K562 (cell line): ENCODE measurements around the gene HDHD3. TPM values are rescaled to one million over a fixed set of nuclear protein-coding genes. Genes with fewer than 3 reads are reported as not detected.

ENCODE experiments used
- CBX2 ChIP-seq: fragments of 200-600 bp; sonication (generic); IDR thresholded peaks from one replicate; pipeline ENCODE4 v1.6.1; 2012; ENCODE audit warnings: mild to moderate bottlenecking, low read length, inconsistent platforms; ENCODE audit not compliant: insufficient read depth, poor library complexity, severe bottlenecking
- CREB3L1 ChIP-seq: fragments of 450-650 bp; IDR thresholded peaks from 2 replicates; pipeline ENCODE4 v1.6.1; 2014; ENCODE audit warnings: low read depth, mild to moderate bottlenecking, moderate library complexity, borderline replicate concordance
- HNRNPUL1 ChIP-seq: fragments of 200-400 bp; formaldehyde crosslinking; IDR thresholded peaks from 2 replicates; pipeline ENCODE4 v1.6.1; 2017; ENCODE audit warnings: low read length
- ILK ChIP-seq: fragments of 450-650 bp; IDR thresholded peaks from 2 replicates; pipeline ENCODE4 v1.6.1; 2016; ENCODE audit warnings: missing genetic modification characterization, low read depth, mild to moderate bottlenecking, missing compliant biosample characterization, moderate library complexity, borderline replicate concordance
- KDM1A ChIP-seq, 2 experiments: fragments of 450-650 bp; IDR thresholded peaks; 2 replicates each; pipeline ENCODE4 v1.6.1; 2016; ENCODE audit warnings: mild to moderate bottlenecking in 2 of 2
- PHB2 ChIP-seq: fragments of 450-650 bp; IDR thresholded peaks from 2 replicates; pipeline ENCODE4 v1.6.1; 2017; ENCODE audit warnings: low read depth
- POLR2AphosphoS5 ChIP-seq: IDR thresholded peaks from 2 replicates; pipeline ENCODE4 v1.6.1; 2011; ENCODE audit warnings: mild to moderate bottlenecking, low read depth, low read length, moderate library complexity; ENCODE audit not compliant: control insufficient read depth, insufficient read depth
- SETDB1 ChIP-seq: IDR thresholded peaks from one replicate; pipeline ENCODE4 v1.6.1; 2012; ENCODE audit warnings: low read length, control low read depth, inconsistent platforms
- TAF7 ChIP-seq: fragments of 450-650 bp; IDR thresholded peaks from 2 replicates; pipeline ENCODE4 v1.6.1; 2016; ENCODE audit warnings: missing genetic modification characterization, missing compliant biosample characterization
- TOE1 ChIP-seq, 2 experiments: fragments of 450-650 bp in 1 of 2; sonication (generic) in 1 of 2; formaldehyde crosslinking in 1 of 2; IDR thresholded peaks; 2 replicates each; pipeline versions ENCODE4 v1.7.1 to v1.8.0; 2016 to 2022; ENCODE audit warnings: borderline replicate concordance in 2 of 2, mild to moderate bottlenecking in 2 of 2, antibody characterized with exemption in 1 of 2, inconsistent platforms in 1 of 2, low read depth in 1 of 2, missing genetic modification reagents in 1 of 2, moderate library complexity in 1 of 2
- ZBTB9 ChIP-seq: fragments of 450-650 bp; formaldehyde crosslinking; IDR thresholded peaks from 2 replicates; pipeline ENCODE4 v1.4.0; 2020; ENCODE audit warnings: mild to moderate bottlenecking, moderate library complexity
- polyA plus RNA-seq, 8 experiments: library from polyadenylated mRNA; depleted of rRNA in 4 of 8; stranded (reverse) in 5 of 8; unstranded in 3 of 8; fragments of >200 nt; fragmentation: Nextera tagmentation in 2 of 8; fragmentation: Illumina TruSeq in 1 of 8; extraction: Ambion mirVana in 2 of 8; extraction: Trizol in 1 of 8; gene quantifications; 2 replicates each; pipeline versions ENCODE4 v1.2.1 to v1.2.3, GENCODE V29; 2011 to 2014; ENCODE audit warnings: inconsistent platforms in 1 of 8, missing spikeins in 1 of 8
- total RNA-seq, 7 experiments: library from RNA; depleted of rRNA in 6 of 7; stranded (reverse); fragments of >200 nt in 6 of 7; fragmentation: Illumina TruSeq in 2 of 7; extraction: Trizol in 2 of 7; gene quantifications; 2 replicates each; pipeline versions ENCODE4 v1.2.1 to v1.2.3, GENCODE V29; 2011 to 2021; ENCODE audit warnings: low replicate concordance in 1 of 7
- TF ChIP-seq, protein P1 (sequence below): fragments of 450-650 bp; IDR thresholded peaks from 2 replicates; pipeline ENCODE4 v1.6.1; 2016; ENCODE audit warnings: mild to moderate bottlenecking, moderate library complexity

Gene HDHD3
- total and polyA plus RNA-seq, 9 of the 15 experiments (the other 6 are each of a cell fraction or from before 2014, with no cell fraction given): 1.1 to 19.1 (median 10.9) TPM

GRCh38 chr9:113410207-113410864, 33.5 kb upstream of the HDHD3 start, which contains the start of the genes C9orf43 and POLE3 (continued):
- peak in 1 of 2 experiments; percentile 71; a peak in 2 of 4 replicates for TF ChIP-seq KDM1A (IDR thresholded peaks at IDR 0.05)
- no peak for TF ChIP-seq CBX2
- TF ChIP-seq SETDB1: no peak
- TF ChIP-seq PHB2: no peak
- no peak for TF ChIP-seq HNRNPUL1
- TF ChIP-seq ZBTB9 (CRISPR knock-in tag): no peak
- TF ChIP-seq TAF7: peak; percentile 30; the same call in 1 of the 2 replicates
- TF ChIP-seq ILK: no peak
- TF ChIP-seq CREB3L1: peak; percentile 88
- TF ChIP-seq POLR2AphosphoS5: peak; percentile 77; the same call in 1 of the 2 replicates
- TF ChIP-seq, protein P1, sequence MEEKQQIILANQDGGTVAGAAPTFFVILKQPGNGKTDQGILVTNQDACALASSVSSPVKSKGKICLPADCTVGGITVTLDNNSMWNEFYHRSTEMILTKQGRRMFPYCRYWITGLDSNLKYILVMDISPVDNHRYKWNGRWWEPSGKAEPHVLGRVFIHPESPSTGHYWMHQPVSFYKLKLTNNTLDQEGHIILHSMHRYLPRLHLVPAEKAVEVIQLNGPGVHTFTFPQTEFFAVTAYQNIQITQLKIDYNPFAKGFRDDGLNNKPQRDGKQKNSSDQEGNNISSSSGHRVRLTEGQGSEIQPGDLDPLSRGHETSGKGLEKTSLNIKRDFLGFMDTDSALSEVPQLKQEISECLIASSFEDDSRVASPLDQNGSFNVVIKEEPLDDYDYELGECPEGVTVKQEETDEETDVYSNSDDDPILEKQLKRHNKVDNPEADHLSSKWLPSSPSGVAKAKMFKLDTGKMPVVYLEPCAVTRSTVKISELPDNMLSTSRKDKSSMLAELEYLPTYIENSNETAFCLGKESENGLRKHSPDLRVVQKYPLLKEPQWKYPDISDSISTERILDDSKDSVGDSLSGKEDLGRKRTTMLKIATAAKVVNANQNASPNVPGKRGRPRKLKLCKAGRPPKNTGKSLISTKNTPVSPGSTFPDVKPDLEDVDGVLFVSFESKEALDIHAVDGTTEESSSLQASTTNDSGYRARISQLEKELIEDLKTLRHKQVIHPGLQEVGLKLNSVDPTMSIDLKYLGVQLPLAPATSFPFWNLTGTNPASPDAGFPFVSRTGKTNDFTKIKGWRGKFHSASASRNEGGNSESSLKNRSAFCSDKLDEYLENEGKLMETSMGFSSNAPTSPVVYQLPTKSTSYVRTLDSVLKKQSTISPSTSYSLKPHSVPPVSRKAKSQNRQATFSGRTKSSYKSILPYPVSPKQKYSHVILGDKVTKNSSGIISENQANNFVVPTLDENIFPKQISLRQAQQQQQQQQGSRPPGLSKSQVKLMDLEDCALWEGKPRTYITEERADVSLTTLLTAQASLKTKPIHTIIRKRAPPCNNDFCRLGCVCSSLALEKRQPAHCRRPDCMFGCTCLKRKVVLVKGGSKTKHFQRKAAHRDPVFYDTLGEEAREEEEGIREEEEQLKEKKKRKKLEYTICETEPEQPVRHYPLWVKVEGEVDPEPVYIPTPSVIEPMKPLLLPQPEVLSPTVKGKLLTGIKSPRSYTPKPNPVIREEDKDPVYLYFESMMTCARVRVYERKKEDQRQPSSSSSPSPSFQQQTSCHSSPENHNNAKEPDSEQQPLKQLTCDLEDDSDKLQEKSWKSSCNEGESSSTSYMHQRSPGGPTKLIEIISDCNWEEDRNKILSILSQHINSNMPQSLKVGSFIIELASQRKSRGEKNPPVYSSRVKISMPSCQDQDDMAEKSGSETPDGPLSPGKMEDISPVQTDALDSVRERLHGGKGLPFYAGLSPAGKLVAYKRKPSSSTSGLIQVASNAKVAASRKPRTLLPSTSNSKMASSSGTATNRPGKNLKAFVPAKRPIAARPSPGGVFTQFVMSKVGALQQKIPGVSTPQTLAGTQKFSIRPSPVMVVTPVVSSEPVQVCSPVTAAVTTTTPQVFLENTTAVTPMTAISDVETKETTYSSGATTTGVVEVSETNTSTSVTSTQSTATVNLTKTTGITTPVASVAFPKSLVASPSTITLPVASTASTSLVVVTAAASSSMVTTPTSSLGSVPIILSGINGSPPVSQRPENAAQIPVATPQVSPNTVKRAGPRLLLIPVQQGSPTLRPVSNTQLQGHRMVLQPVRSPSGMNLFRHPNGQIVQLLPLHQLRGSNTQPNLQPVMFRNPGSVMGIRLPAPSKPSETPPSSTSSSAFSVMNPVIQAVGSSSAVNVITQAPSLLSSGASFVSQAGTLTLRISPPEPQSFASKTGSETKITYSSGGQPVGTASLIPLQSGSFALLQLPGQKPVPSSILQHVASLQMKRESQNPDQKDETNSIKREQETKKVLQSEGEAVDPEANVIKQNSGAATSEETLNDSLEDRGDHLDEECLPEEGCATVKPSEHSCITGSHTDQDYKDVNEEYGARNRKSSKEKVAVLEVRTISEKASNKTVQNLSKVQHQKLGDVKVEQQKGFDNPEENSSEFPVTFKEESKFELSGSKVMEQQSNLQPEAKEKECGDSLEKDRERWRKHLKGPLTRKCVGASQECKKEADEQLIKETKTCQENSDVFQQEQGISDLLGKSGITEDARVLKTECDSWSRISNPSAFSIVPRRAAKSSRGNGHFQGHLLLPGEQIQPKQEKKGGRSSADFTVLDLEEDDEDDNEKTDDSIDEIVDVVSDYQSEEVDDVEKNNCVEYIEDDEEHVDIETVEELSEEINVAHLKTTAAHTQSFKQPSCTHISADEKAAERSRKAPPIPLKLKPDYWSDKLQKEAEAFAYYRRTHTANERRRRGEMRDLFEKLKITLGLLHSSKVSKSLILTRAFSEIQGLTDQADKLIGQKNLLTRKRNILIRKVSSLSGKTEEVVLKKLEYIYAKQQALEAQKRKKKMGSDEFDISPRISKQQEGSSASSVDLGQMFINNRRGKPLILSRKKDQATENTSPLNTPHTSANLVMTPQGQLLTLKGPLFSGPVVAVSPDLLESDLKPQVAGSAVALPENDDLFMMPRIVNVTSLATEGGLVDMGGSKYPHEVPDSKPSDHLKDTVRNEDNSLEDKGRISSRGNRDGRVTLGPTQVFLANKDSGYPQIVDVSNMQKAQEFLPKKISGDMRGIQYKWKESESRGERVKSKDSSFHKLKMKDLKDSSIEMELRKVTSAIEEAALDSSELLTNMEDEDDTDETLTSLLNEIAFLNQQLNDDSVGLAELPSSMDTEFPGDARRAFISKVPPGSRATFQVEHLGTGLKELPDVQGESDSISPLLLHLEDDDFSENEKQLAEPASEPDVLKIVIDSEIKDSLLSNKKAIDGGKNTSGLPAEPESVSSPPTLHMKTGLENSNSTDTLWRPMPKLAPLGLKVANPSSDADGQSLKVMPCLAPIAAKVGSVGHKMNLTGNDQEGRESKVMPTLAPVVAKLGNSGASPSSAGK: peak; percentile 89
- TF ChIP-seq TOE1 (IDR thresholded peaks at IDR 0.05; ENCODE audit: borderline replicate concordance): peak; percentile 95
- peak; percentile 36; the same call in 1 of the 2 replicates for TF ChIP-seq TOE1 (CRISPR knock-in tag; IDR thresholded peaks at IDR 0.05; ENCODE audit: borderline replicate concordance, low read depth)
